GM19468 (cell line): ENCODE data around the gene PPOX.

Experiments
- ATAC-seq: cut with Tn5 transposase; IDR thresholded peaks from one replicate; pipeline ENCODE4 v1.9.1; 2021; ENCODE audit warnings: mild to moderate bottlenecking, moderate library complexity, moderate number of reproducible peaks; ENCODE audit not compliant: unreplicated experiment; ENCODE audit errors: extremely low read depth

Gene PPOX

GRCh38 chr1:161196111-161196510 is 29.9 kb downstream of the PPOX start:
- no peak for ATAC-seq

GRCh38 chr1:161196521-161197451 is 30.6 kb downstream of the PPOX start:
- ATAC-seq, result no peak

- no peak for ATAC-seq
Measured at GRCh38 chr1:161197560-161198193, 31.5 kb downstream of the PPOX start.

GRCh38 chr1:161198194-161198896 is 32.1 kb downstream of the PPOX start:
- ATAC-seq, result no peak

GRCh38 chr1:161198897-161199431 is 32.7 kb downstream of the PPOX start, which contains the start of gene ADAMTS4:
ADAMTS4 (minus strand) TSS chr1:161199054; CDS start chr1:161198627, 427 bp downstream.
- ATAC-seq, result no peak

- ATAC-seq, result no peak
Measured at GRCh38 chr1:161199506-161200139, 33.4 kb downstream of the PPOX start.

GRCh38 chr1:161200421-161200991 is 34.3 kb downstream of the PPOX start:
- no peak for ATAC-seq

- ATAC-seq, result no peak
Measured at GRCh38 chr1:161200992-161201835, 35.0 kb downstream of the PPOX start.

- peak; percentile 86 for ATAC-seq
Measured at GRCh38 chr1:161201836-161202712, 35.8 kb downstream of the PPOX start, which contains the start of gene NDUFS2. NDUFS2 (plus strand) TSS chr1:161202367; CDS start chr1:161202386, 19 bp downstream.

- ATAC-seq, result no peak
Measured at GRCh38 chr1:161206411-161207140, 40.4 kb downstream of the PPOX start.

- ATAC-seq, result no peak
Measured at GRCh38 chr1:161207173-161207572, 40.9 kb downstream of the PPOX start.

- ATAC-seq, result no peak
Measured at GRCh38 chr1:161209790-161210409, 43.7 kb downstream of the PPOX start.

GRCh38 chr1:161214369-161214768 is 48.1 kb downstream of the PPOX start:
- ATAC-seq, result no peak

- ATAC-seq, result no peak
Measured at GRCh38 chr1:161215076-161215475, 48.9 kb downstream of the PPOX start, which contains the start of gene FCER1G. FCER1G (plus strand) TSS chr1:161215295; CDS start chr1:161215322, 27 bp downstream.

GRCh38 chr1:161216945-161217712 is 50.9 kb downstream of the PPOX start:
- peak; percentile 36 for ATAC-seq

GRCh38 chr1:161217831-161218230 is 51.6 kb downstream of the PPOX start:
- ATAC-seq, result no peak
